ENCODE data around the gene MRPL21.

GRCh38 chr11:68950270-68950669 is 46.6 kb upstream of the MRPL21 start:
- no peak; the same call in 1 of the 2 replicates for TF ChIP-seq CTCF (conservative IDR thresholded peaks at IDR 0.05)
- TF ChIP-seq ZFX (IDR thresholded peaks at IDR 0.05), result no peak

All from C4-2B (cell line).